Bronchial epithelial cell (primary cell): ENCODE data around the gene KTI12. TPM values are rescaled to one million over a fixed set of nuclear protein-coding genes. Genes with fewer than 3 reads are reported as not detected.
A peak's percentile ranks its signal among the peaks of the same experiment; 100 is the strongest.
"Not testable (repeated sequence)": the region's sequence is repeated elsewhere in the genome, so short reads cannot be mapped to it uniquely, and the experiment has no call there.

Source experiments
- DNase-seq: peaks from one replicate; pipeline ENCODE4 v3.0.0-alpha.2; 2010; ENCODE audit warnings: low read depth
- FAIRE-seq: peaks from 2 replicates; lab custom pipeline; 2011; peaks lifted over from hg19 to GRCh38; lab: Jason Lieb, UNC
- H3K27me3 ChIP-seq: 2 replicates; pipeline ENCODE4 v1.5.1; 2011; ENCODE audit warnings: low read length; ENCODE audit not compliant: control insufficient read depth, insufficient read depth
- H3K36me3 ChIP-seq: 2 replicates; pipeline ENCODE4 v1.5.1; 2011; ENCODE audit warnings: low read length; ENCODE audit not compliant: control insufficient read depth, insufficient read depth
- H3K4me3 ChIP-seq: 2 replicates; pipeline ENCODE4 v1.5.1; 2011; ENCODE audit warnings: mild to moderate bottlenecking, low read depth, low read length, control low read depth
- total RNA-seq: library from RNA; depleted of rRNA; stranded (reverse); fragments of >200 nt; gene quantifications from 2 replicates; pipeline ENCODE4 v1.2.1, GENCODE V29; 2014
- TF ChIP-seq, protein P1 (sequence below): IDR thresholded peaks from 2 replicates; pipeline ENCODE4 v1.5.1; 2011; ENCODE audit warnings: mild to moderate bottlenecking, moderate library complexity, low read length, control low read depth, inconsistent platforms; ENCODE audit not compliant: insufficient read depth, severe bottlenecking

KTI12 gene
- total RNA-seq, 1 donor from 2014 or later: 10.0 TPM

DNA sequence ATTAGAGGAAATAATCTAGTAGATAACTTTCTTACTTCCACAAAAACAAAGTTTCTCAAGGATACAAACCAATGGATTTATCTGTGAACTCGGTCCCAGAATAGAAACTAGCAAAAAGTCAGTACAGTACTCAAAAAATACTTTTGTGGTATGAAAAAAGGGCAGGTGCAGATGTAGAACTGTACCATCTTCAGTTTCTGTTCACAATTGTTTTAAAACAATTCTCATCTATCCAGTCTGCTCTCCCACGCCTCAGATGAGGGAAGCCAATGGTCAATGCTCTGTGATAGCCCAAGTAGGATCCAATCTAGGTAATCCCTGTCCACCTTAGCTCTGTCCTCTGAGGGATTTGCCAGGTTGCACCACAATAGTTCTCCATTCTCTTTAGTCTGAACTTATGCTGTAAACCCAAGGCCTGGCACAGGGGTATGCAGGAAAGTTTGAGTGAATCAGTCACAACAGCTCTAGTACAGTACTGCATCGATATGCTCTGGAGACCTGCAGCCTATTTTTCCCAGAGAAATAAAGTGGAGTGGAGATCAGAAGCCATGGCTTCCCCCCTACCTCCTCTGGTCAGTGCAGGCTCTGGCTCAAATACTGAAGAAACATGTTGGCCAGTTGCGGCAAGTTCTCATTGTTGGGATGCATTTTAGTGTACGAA is 1.4 kb downstream of the KTI12 start:
- H3K27me3 ChIP-seq: no peaks in the 10 kb centered on the region
- H3K4me3 ChIP-seq: peak overlapping the region; percentile 77
- no peaks in the 10 kb centered on the region for H3K36me3 ChIP-seq
- TF ChIP-seq, protein P1, sequence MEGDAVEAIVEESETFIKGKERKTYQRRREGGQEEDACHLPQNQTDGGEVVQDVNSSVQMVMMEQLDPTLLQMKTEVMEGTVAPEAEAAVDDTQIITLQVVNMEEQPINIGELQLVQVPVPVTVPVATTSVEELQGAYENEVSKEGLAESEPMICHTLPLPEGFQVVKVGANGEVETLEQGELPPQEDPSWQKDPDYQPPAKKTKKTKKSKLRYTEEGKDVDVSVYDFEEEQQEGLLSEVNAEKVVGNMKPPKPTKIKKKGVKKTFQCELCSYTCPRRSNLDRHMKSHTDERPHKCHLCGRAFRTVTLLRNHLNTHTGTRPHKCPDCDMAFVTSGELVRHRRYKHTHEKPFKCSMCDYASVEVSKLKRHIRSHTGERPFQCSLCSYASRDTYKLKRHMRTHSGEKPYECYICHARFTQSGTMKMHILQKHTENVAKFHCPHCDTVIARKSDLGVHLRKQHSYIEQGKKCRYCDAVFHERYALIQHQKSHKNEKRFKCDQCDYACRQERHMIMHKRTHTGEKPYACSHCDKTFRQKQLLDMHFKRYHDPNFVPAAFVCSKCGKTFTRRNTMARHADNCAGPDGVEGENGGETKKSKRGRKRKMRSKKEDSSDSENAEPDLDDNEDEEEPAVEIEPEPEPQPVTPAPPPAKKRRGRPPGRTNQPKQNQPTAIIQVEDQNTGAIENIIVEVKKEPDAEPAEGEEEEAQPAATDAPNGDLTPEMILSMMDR: no peak
- no peak for FAIRE-seq
- DNase-seq: no peak

GRCh38 chr1:52028839-52029238 is 4.8 kb downstream of the KTI12 start:
- not testable (repeated sequence) for H3K27me3 ChIP-seq, DNase-seq, FAIRE-seq

GRCh38 chr1:52028328-52028727 is 5.3 kb downstream of the KTI12 start:
- peaks cover 4% of the 10 kb centered on the region for H3K36me3 ChIP-seq
- no peaks in the 10 kb centered on the region for H3K27me3 ChIP-seq
- DNase-seq: no peak
- no peak overlapping the region for H3K4me3 ChIP-seq
- TF ChIP-seq, protein P1: no peak
- no peak for FAIRE-seq

More at GRCh38 chr1:52028839-52029238, 4.8 kb downstream of the KTI12 start:
- not testable (repeated sequence) for H3K4me3 ChIP-seq, H3K36me3 ChIP-seq

DNA sequence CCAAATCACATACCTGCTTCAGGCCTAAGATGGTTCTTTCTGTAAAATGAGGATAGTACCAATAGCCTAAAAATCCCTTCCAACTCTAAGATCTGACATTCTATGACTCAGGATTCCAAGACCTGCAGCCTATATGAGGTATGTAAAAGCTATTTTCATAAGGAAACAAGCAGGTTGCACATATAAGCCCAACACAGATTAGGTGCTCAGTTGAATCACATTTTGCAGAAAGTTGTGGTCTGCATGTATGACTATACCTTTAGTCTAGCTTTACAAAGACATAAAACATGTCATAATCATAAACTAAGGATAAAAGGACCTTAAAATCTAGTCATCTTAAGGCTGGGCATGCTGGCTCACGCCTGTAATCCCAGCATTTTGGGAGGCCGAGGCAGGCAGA is 7.3 kb downstream of the KTI12 start:
- TF ChIP-seq, protein P1: no peak
- no peaks in the 10 kb centered on the region for H3K27me3 ChIP-seq
- H3K36me3 ChIP-seq: peaks cover 9% of the 10 kb centered on the region
- DNase-seq (no peak), FAIRE-seq (no peak)
- no peak overlapping the region for H3K4me3 ChIP-seq

DNA sequence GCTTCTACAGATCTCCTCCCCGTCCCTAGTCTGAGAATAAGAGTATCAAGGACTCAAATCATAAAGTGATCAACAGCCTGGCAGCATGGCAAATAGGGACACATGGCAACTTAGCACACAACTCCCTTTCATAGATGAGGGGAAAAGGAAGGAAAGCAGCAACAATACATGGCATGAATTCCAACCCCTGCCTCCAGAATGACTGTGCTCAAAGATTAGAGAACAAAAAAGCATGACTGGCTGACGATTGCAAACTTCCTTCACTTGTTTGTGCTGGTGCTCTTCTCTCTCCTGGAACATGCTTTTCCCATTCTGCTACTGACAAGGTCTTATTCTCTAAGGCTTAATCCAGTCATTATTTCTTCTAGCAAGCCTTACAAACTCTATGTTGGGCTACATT is 11.5 kb downstream of the KTI12 start:
- DNase-seq (no peak), FAIRE-seq (no peak)
- no peak overlapping the region for H3K4me3 ChIP-seq
- TF ChIP-seq, protein P1: no peak
- H3K36me3 ChIP-seq: peaks cover 9% of the 10 kb centered on the region
- no peaks in the 10 kb centered on the region for H3K27me3 ChIP-seq

- TF ChIP-seq, protein P1: no peak
- no peak for DNase-seq
- no peak for FAIRE-seq
- Histone ChIP-seq H3K27me3 (no peaks in the 10 kb centered on the region), H3K36me3 (no peaks in the 10 kb centered on the region), H3K4me3 (no peak overlapping the region)
These were observed 25.4 kb downstream of the KTI12 start for GRCh38 chr1:52008071-52008809.
